K562 (cell line): ENCODE data around the gene DNASE2. TPM values are rescaled to one million over a fixed set of nuclear protein-coding genes. Genes with fewer than 3 reads are reported as not detected.
A peak's percentile ranks its signal among the peaks of the same experiment; 100 is the strongest.

Source experiments
- CBX8 ChIP-seq: fragments of 200-600 bp; sonication (generic); IDR thresholded peaks from 2 replicates; pipeline ENCODE4 v1.6.1; 2012; ENCODE audit warnings: borderline replicate concordance, mixed run types, low read depth, mild to moderate bottlenecking, moderate library complexity, mixed read lengths, low read length, control low read depth, inconsistent platforms; ENCODE audit not compliant: poor library complexity, severe bottlenecking; ENCODE audit errors: extremely low read depth
- EHMT2 ChIP-seq: fragments of 450-650 bp; IDR thresholded peaks from 2 replicates; pipeline ENCODE4 v1.6.1; 2018; ENCODE audit warnings: antibody characterized with exemption
- JUNB ChIP-seq: fragments of 450-650 bp; formaldehyde crosslinking; conservative IDR thresholded peaks from 2 replicates; pipeline ENCODE4 v1.4.0; 2020; ENCODE audit warnings: mild to moderate bottlenecking
- MYBL2 ChIP-seq, 2 experiments: fragments of 450-650 bp in 1 of 2; sonication (generic) in 1 of 2; formaldehyde crosslinking in 1 of 2; IDR thresholded peaks; 2 replicates each; pipeline versions ENCODE4 v1.6.1 to v1.8.1; 2017 to 2022; ENCODE audit warnings: borderline replicate concordance in 1 of 2, inconsistent platforms in 1 of 2, low read depth in 1 of 2, mild to moderate bottlenecking in 1 of 2, missing genetic modification reagents in 1 of 2, moderate library complexity in 1 of 2
- TAF7 ChIP-seq: fragments of 450-650 bp; IDR thresholded peaks from 2 replicates; pipeline ENCODE4 v1.6.1; 2016; ENCODE audit warnings: missing genetic modification characterization, missing compliant biosample characterization
- ZBTB7A ChIP-seq: IDR thresholded peaks from 2 replicates; pipeline ENCODE4 v1.6.1; 2011; ENCODE audit warnings: low read depth, mild to moderate bottlenecking, low read length, moderate library complexity, borderline replicate concordance; ENCODE audit not compliant: control insufficient read depth
- ZNF253 ChIP-seq: fragments of 250-450 bp; sonication (Bioruptor Pico); conservative IDR thresholded peaks from 2 replicates; pipeline ENCODE4 v1.6.1; 2021; ENCODE audit warnings: mild to moderate bottlenecking
- polyA plus RNA-seq, 8 experiments: library from polyadenylated mRNA; depleted of rRNA in 4 of 8; stranded (reverse) in 5 of 8; unstranded in 3 of 8; fragments of >200 nt; fragmentation: Nextera tagmentation in 2 of 8; fragmentation: Illumina TruSeq in 1 of 8; extraction: Ambion mirVana in 2 of 8; extraction: Trizol in 1 of 8; gene quantifications; 2 replicates each; pipeline versions ENCODE4 v1.2.1 to v1.2.3, GENCODE V29; 2011 to 2014; ENCODE audit warnings: inconsistent platforms in 1 of 8, missing spikeins in 1 of 8
- total RNA-seq, 7 experiments: library from RNA; depleted of rRNA in 6 of 7; stranded (reverse); fragments of >200 nt in 6 of 7; fragmentation: Illumina TruSeq in 2 of 7; extraction: Trizol in 2 of 7; gene quantifications; 2 replicates each; pipeline versions ENCODE4 v1.2.1 to v1.2.3, GENCODE V29; 2011 to 2021; ENCODE audit warnings: low replicate concordance in 1 of 7
- TF ChIP-seq, protein P1 (sequence below): fragments of 450-650 bp; IDR thresholded peaks from 2 replicates; pipeline ENCODE4 v1.6.1; 2017; ENCODE audit warnings: antibody characterized with exemption, mild to moderate bottlenecking
- TF ChIP-seq, protein P2 (sequence below): fragments of 250-450 bp; sonication (Bioruptor Pico); IDR thresholded peaks from 2 replicates; pipeline ENCODE4 v1.4.0; 2020; ENCODE audit warnings: mild to moderate bottlenecking, moderate library complexity, borderline replicate concordance
- TF ChIP-seq, protein P3 (sequence below): fragments of 450-650 bp; formaldehyde crosslinking; IDR thresholded peaks from 2 replicates; pipeline ENCODE4 v1.4.0; 2020; ENCODE audit warnings: mild to moderate bottlenecking, mixed read lengths
- TF ChIP-seq, protein P4 (sequence below): sonication (generic); formaldehyde crosslinking; IDR thresholded peaks from 2 replicates; pipeline ENCODE4 v1.8.1; 2022; ENCODE audit warnings: missing genetic modification reagents
- TF ChIP-seq, protein P5 (sequence below): fragments of 250-450 bp; sonication (Bioruptor Pico); IDR thresholded peaks from 2 replicates; pipeline ENCODE4 v1.5.0; 2020; ENCODE audit warnings: mild to moderate bottlenecking

The DNASE2 gene
- total and polyA plus RNA-seq, 9 of the 15 experiments (the other 6 are each of a cell fraction or from before 2014, with no cell fraction given), result 4.4 to 27.0 (median 20.2) TPM

DNA sequence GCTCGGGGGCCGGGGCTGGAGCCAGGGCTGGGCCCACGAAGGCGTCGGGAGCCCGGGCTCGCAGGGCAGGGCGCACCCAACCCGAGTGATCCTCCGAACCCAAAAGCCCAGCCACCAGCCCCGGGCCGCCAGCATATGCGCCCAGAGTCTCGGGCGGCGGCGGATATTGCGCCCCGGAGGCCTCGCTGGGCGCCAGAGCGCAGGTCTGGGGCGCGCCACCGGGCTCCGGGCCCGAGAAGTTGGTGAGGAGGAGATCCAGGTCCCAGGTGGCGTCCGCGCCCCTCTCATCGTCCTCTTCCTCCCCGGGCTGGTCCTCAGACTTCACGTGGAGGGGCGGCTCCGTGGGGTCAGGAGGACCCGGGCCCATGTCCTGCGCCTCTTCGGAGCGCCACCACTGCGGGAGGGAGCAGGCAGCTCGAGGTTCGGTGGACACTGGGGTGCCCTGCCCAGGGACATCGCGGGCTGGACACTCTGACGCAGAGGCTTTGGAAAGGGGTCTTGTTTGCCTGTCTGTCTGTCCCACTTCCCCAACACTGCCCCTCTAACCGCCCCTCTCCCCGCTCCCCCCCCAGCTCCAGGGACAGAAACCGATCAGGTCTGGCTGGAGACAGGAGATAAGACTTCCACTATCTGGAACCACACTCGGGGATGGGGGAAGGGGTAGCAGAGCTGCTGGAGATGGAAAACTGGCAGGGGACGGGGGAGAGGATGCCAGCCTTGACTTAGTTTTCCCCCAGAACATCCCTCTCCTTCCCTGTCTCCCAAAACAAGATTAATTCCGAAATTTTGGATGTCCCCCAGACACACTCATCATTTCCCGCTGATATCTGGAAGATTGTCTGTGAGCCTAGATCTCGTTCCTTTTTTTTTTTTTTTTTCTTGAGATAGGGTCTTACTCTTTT lies 4.8 kb upstream of the DNASE2 start (continued):
- no peak for TF ChIP-seq MYBL2 (IDR thresholded peaks at IDR 0.05; ENCODE audit: low read depth)
- no peak for TF ChIP-seq MYBL2 (CRISPR knock-in tag; IDR thresholded peaks at IDR 0.05; ENCODE audit: borderline replicate concordance)
- TF ChIP-seq ZNF253 (CRISPR knock-in tag), result no peak
- peak; percentile 90 for TF ChIP-seq ZBTB7A
- TF ChIP-seq, protein P1, sequence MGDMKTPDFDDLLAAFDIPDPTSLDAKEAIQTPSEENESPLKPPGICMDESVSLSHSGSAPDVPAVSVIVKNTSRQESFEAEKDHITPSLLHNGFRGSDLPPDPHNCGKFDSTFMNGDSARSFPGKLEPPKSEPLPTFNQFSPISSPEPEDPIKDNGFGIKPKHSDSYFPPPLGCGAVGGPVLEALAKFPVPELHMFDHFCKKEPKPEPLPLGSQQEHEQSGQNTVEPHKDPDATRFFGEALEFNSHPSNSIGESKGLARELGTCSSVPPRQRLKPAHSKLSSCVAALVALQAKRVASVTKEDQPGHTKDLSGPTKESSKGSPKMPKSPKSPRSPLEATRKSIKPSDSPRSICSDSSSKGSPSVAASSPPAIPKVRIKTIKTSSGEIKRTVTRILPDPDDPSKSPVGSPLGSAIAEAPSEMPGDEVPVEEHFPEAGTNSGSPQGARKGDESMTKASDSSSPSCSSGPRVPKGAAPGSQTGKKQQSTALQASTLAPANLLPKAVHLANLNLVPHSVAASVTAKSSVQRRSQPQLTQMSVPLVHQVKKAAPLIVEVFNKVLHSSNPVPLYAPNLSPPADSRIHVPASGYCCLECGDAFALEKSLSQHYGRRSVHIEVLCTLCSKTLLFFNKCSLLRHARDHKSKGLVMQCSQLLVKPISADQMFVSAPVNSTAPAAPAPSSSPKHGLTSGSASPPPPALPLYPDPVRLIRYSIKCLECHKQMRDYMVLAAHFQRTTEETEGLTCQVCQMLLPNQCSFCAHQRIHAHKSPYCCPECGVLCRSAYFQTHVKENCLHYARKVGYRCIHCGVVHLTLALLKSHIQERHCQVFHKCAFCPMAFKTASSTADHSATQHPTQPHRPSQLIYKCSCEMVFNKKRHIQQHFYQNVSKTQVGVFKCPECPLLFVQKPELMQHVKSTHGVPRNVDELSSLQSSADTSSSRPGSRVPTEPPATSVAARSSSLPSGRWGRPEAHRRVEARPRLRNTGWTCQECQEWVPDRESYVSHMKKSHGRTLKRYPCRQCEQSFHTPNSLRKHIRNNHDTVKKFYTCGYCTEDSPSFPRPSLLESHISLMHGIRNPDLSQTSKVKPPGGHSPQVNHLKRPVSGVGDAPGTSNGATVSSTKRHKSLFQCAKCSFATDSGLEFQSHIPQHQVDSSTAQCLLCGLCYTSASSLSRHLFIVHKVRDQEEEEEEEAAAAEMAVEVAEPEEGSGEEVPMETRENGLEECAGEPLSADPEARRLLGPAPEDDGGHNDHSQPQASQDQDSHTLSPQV, result peak; percentile 17; the same call in 1 of the 2 replicates
- TF ChIP-seq EHMT2, result no peak
- TF ChIP-seq JUNB (CRISPR knock-in tag), result no peak
- TF ChIP-seq, protein P2, sequence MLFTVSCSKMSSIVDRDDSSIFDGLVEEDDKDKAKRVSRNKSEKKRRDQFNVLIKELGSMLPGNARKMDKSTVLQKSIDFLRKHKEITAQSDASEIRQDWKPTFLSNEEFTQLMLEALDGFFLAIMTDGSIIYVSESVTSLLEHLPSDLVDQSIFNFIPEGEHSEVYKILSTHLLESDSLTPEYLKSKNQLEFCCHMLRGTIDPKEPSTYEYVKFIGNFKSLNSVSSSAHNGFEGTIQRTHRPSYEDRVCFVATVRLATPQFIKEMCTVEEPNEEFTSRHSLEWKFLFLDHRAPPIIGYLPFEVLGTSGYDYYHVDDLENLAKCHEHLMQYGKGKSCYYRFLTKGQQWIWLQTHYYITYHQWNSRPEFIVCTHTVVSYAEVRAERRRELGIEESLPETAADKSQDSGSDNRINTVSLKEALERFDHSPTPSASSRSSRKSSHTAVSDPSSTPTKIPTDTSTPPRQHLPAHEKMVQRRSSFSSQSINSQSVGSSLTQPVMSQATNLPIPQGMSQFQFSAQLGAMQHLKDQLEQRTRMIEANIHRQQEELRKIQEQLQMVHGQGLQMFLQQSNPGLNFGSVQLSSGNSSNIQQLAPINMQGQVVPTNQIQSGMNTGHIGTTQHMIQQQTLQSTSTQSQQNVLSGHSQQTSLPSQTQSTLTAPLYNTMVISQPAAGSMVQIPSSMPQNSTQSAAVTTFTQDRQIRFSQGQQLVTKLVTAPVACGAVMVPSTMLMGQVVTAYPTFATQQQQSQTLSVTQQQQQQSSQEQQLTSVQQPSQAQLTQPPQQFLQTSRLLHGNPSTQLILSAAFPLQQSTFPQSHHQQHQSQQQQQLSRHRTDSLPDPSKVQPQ (CRISPR knock-in tag), result no peak
- no peak for TF ChIP-seq CBX8
- TF ChIP-seq, protein P3, sequence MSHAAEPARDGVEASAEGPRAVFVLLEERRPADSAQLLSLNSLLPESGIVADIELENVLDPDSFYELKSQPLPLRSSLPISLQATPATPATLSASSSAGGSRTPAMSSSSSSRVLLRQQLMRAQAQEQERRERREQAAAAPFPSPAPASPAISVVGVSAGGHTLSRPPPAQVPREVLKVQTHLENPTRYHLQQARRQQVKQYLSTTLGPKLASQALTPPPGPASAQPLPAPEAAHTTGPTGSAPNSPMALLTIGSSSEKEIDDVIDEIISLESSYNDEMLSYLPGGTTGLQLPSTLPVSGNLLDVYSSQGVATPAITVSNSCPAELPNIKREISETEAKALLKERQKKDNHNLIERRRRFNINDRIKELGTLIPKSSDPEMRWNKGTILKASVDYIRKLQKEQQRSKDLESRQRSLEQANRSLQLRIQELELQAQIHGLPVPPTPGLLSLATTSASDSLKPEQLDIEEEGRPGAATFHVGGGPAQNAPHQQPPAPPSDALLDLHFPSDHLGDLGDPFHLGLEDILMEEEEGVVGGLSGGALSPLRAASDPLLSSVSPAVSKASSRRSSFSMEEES (CRISPR knock-in tag), result no peak
- TF ChIP-seq, protein P4, sequence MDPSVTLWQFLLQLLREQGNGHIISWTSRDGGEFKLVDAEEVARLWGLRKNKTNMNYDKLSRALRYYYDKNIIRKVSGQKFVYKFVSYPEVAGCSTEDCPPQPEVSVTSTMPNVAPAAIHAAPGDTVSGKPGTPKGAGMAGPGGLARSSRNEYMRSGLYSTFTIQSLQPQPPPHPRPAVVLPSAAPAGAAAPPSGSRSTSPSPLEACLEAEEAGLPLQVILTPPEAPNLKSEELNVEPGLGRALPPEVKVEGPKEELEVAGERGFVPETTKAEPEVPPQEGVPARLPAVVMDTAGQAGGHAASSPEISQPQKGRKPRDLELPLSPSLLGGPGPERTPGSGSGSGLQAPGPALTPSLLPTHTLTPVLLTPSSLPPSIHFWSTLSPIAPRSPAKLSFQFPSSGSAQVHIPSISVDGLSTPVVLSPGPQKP, result no peak
- no peak for TF ChIP-seq TAF7
- TF ChIP-seq, protein P5, sequence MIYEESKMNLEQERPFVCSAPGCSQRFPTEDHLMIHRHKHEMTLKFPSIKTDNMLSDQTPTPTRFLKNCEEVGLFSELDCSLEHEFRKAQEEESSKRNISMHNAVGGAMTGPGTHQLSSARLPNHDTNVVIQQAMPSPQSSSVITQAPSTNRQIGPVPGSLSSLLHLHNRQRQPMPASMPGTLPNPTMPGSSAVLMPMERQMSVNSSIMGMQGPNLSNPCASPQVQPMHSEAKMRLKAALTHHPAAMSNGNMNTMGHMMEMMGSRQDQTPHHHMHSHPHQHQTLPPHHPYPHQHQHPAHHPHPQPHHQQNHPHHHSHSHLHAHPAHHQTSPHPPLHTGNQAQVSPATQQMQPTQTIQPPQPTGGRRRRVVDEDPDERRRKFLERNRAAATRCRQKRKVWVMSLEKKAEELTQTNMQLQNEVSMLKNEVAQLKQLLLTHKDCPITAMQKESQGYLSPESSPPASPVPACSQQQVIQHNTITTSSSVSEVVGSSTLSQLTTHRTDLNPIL (CRISPR knock-in tag), result no peak
